ENCODE data around the gene USP5.

DNA sequence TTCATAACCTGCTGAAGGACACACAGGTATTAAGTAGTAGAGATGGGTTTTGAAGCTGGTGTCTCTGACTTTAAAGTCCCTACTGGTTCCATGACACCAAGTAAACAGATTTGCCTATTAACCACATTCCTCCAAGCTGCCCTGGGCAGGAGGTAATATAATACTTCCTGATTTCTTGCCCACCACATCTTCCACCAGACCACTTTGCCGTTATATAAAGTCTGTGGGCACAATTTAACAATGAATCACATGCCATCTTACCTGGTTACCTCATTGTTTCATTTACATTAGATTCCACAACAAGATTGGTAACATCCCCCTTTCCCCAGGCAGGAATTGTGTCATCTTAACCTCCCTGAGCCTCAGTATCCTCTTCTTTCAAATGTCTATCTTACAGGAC lies 51.8 kb downstream of the USP5 start:
- TF ChIP-seq, protein P1, sequence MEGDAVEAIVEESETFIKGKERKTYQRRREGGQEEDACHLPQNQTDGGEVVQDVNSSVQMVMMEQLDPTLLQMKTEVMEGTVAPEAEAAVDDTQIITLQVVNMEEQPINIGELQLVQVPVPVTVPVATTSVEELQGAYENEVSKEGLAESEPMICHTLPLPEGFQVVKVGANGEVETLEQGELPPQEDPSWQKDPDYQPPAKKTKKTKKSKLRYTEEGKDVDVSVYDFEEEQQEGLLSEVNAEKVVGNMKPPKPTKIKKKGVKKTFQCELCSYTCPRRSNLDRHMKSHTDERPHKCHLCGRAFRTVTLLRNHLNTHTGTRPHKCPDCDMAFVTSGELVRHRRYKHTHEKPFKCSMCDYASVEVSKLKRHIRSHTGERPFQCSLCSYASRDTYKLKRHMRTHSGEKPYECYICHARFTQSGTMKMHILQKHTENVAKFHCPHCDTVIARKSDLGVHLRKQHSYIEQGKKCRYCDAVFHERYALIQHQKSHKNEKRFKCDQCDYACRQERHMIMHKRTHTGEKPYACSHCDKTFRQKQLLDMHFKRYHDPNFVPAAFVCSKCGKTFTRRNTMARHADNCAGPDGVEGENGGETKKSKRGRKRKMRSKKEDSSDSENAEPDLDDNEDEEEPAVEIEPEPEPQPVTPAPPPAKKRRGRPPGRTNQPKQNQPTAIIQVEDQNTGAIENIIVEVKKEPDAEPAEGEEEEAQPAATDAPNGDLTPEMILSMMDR (IDR thresholded peaks at IDR 0.05): no peak
- TF ChIP-seq MAFK (IDR thresholded peaks at IDR 0.05; ENCODE audit: partially characterized antibody) (no peak), SMC3 (IDR thresholded peaks at IDR 0.05) (no peak), PHF8 (IDR thresholded peaks at IDR 0.05; ENCODE audit: borderline replicate concordance, low read depth) (no peak), RCOR1 (IDR thresholded peaks at IDR 0.05; ENCODE audit: low read depth, low read length) (no peak), RAD21 (conservative IDR thresholded peaks at IDR 0.05 in 1 of 2, IDR thresholded peaks at IDR 0.05 in 1 of 2) (no peak), RNF2 (IDR thresholded peaks at IDR 0.05; ENCODE audit: borderline replicate concordance, low read depth) (no peak), ZFP36 (IDR thresholded peaks at IDR 0.05; ENCODE audit: borderline replicate concordance, partially characterized antibody) (no peak)
- TF ChIP-seq, protein P2, sequence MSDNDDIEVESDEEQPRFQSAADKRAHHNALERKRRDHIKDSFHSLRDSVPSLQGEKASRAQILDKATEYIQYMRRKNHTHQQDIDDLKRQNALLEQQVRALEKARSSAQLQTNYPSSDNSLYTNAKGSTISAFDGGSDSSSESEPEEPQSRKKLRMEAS (IDR thresholded peaks at IDR 0.05): no peak
- TF ChIP-seq, protein P3, sequence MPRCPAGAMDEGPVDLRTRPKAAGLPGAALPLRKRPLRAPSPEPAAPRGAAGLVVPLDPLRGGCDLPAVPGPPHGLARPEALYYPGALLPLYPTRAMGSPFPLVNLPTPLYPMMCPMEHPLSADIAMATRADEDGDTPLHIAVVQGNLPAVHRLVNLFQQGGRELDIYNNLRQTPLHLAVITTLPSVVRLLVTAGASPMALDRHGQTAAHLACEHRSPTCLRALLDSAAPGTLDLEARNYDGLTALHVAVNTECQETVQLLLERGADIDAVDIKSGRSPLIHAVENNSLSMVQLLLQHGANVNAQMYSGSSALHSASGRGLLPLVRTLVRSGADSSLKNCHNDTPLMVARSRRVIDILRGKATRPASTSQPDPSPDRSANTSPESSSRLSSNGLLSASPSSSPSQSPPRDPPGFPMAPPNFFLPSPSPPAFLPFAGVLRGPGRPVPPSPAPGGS (IDR thresholded peaks at IDR 0.05): no peak
- TF ChIP-seq, protein P4, sequence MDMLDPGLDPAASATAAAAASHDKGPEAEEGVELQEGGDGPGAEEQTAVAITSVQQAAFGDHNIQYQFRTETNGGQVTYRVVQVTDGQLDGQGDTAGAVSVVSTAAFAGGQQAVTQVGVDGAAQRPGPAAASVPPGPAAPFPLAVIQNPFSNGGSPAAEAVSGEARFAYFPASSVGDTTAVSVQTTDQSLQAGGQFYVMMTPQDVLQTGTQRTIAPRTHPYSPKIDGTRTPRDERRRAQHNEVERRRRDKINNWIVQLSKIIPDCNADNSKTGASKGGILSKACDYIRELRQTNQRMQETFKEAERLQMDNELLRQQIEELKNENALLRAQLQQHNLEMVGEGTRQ (IDR thresholded peaks at IDR 0.05): no peak
- TF ChIP-seq, protein P5, sequence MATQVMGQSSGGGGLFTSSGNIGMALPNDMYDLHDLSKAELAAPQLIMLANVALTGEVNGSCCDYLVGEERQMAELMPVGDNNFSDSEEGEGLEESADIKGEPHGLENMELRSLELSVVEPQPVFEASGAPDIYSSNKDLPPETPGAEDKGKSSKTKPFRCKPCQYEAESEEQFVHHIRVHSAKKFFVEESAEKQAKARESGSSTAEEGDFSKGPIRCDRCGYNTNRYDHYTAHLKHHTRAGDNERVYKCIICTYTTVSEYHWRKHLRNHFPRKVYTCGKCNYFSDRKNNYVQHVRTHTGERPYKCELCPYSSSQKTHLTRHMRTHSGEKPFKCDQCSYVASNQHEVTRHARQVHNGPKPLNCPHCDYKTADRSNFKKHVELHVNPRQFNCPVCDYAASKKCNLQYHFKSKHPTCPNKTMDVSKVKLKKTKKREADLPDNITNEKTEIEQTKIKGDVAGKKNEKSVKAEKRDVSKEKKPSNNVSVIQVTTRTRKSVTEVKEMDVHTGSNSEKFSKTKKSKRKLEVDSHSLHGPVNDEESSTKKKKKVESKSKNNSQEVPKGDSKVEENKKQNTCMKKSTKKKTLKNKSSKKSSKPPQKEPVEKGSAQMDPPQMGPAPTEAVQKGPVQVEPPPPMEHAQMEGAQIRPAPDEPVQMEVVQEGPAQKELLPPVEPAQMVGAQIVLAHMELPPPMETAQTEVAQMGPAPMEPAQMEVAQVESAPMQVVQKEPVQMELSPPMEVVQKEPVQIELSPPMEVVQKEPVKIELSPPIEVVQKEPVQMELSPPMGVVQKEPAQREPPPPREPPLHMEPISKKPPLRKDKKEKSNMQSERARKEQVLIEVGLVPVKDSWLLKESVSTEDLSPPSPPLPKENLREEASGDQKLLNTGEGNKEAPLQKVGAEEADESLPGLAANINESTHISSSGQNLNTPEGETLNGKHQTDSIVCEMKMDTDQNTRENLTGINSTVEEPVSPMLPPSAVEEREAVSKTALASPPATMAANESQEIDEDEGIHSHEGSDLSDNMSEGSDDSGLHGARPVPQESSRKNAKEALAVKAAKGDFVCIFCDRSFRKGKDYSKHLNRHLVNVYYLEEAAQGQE (IDR thresholded peaks at IDR 0.05): no peak
- TF ChIP-seq, protein P6, sequence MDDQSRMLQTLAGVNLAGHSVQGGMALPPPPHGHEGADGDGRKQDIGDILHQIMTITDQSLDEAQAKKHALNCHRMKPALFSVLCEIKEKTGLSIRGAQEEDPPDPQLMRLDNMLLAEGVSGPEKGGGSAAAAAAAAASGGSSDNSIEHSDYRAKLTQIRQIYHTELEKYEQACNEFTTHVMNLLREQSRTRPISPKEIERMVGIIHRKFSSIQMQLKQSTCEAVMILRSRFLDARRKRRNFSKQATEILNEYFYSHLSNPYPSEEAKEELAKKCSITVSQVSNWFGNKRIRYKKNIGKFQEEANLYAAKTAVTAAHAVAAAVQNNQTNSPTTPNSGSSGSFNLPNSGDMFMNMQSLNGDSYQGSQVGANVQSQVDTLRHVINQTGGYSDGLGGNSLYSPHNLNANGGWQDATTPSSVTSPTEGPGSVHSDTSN (IDR thresholded peaks at IDR 0.05): no peak

Measured in A549 (cell line).